PFSK-1 (cell line): Measurements from ENCODE around the gene NEBL.

Source experiments
- POLR2AphosphoS5 ChIP-seq: IDR thresholded peaks from 2 replicates; pipeline ENCODE4 v1.6.1; 2012; ENCODE audit warnings: low read depth, mild to moderate bottlenecking, control low read depth, low read length, moderate library complexity
- SIN3A ChIP-seq: IDR thresholded peaks from 2 replicates; pipeline ENCODE4 v1.6.1; 2012; ENCODE audit warnings: mild to moderate bottlenecking, low read length, moderate library complexity, borderline replicate concordance; ENCODE audit not compliant: insufficient read depth
- TAF1 ChIP-seq: IDR thresholded peaks from 2 replicates; pipeline ENCODE4 v1.6.1; 2012; ENCODE audit warnings: low read length, control low read depth, borderline replicate concordance; ENCODE audit not compliant: insufficient read depth
- TF ChIP-seq, protein P1 (sequence below), 2 experiments: IDR thresholded peaks; 2 replicates each; pipeline versions ENCODE4 v1.6.1 to v1.8.0; 2011 to 2012; ENCODE audit warnings: low read depth in 2 of 2, low read length in 2 of 2, control low read depth in 1 of 2, inconsistent platforms in 1 of 2, mild to moderate bottlenecking in 1 of 2, moderate library complexity in 1 of 2; ENCODE audit not compliant: insufficient read depth in 1 of 2

DNA sequence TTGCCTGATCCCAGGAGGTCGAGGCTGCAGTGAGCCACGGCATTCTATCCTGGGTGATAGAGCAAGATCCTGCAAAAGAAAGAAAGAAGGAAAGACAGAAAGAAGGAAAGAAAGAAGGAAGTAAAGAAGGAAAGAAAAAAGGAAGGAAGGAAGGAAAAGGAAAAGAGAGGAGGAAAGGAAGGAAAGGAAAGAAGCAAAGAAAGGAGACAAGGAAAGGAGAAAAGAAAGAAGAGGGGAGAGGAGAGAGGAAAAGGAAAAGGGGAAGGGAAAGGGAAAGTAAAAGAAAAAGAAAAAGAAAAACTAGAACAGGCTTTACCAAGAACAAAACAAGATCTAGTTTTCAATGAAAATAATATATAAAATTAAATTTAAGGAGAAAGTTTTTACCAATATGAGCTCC, 15.0 kb downstream of the NEBL start:
- no peak for TF ChIP-seq SIN3A
- TF ChIP-seq, protein P1, sequence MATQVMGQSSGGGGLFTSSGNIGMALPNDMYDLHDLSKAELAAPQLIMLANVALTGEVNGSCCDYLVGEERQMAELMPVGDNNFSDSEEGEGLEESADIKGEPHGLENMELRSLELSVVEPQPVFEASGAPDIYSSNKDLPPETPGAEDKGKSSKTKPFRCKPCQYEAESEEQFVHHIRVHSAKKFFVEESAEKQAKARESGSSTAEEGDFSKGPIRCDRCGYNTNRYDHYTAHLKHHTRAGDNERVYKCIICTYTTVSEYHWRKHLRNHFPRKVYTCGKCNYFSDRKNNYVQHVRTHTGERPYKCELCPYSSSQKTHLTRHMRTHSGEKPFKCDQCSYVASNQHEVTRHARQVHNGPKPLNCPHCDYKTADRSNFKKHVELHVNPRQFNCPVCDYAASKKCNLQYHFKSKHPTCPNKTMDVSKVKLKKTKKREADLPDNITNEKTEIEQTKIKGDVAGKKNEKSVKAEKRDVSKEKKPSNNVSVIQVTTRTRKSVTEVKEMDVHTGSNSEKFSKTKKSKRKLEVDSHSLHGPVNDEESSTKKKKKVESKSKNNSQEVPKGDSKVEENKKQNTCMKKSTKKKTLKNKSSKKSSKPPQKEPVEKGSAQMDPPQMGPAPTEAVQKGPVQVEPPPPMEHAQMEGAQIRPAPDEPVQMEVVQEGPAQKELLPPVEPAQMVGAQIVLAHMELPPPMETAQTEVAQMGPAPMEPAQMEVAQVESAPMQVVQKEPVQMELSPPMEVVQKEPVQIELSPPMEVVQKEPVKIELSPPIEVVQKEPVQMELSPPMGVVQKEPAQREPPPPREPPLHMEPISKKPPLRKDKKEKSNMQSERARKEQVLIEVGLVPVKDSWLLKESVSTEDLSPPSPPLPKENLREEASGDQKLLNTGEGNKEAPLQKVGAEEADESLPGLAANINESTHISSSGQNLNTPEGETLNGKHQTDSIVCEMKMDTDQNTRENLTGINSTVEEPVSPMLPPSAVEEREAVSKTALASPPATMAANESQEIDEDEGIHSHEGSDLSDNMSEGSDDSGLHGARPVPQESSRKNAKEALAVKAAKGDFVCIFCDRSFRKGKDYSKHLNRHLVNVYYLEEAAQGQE (IDR thresholded peaks at IDR 0.05; ENCODE audit: insufficient read depth in 1 of 2, low read depth in 2 of 2, low read length in 2 of 2), result no peak
- no peak for TF ChIP-seq POLR2AphosphoS5
- TF ChIP-seq TAF1, result no peak
